Gastrocnemius medialis (tissue), 4 donors: Measurements from ENCODE around the gene SHISA6.

ENCODE experiments used
- CTCF ChIP-seq, 5 experiments: fragments of 450-650 bp in 3 of 5; fragments of 200-600 bp in 2 of 5; sonication (generic) in 2 of 5; IDR thresholded peaks in 4 of 5; conservative IDR thresholded peaks in 1 of 5; 1 replicate in 4 of 5; 2 replicates in 1 of 5; pipeline ENCODE4 v1.5.1; 2016 to 2019; ENCODE audit warnings: antibody characterized with exemption in 5 of 5, mild to moderate bottlenecking in 3 of 5, moderate library complexity in 3 of 5
- POLR2A ChIP-seq, 2 donors: fragments of 450-650 bp; IDR thresholded peaks; one replicate each; pipeline ENCODE4 v1.6.1; 2017; ENCODE audit warnings: antibody characterized with exemption in 2 of 2, mild to moderate bottlenecking in 2 of 2, moderate library complexity in 2 of 2

GRCh38 chr17:11404431-11405276 is 163.6 kb downstream of the SHISA6 start:
- TF ChIP-seq CTCF (IDR thresholded peaks at IDR 0.05 in 4 of 5, conservative IDR thresholded peaks at IDR 0.05 in 1 of 5) (no peak), POLR2A (IDR thresholded peaks at IDR 0.05) (no peak)
